Hepatocyte (in vitro differentiated cells): Measurements from ENCODE around the gene PPP1CA. TPM values are rescaled to one million over a fixed set of nuclear protein-coding genes. Genes with fewer than 3 reads are reported as not detected.
"Not testable (repeated sequence)": the region's sequence is repeated elsewhere in the genome, so short reads cannot be mapped to it uniquely, and the experiment has no call there.

Experiments used
- DNase-seq: peaks from one replicate; pipeline ENCODE4 v3.0.0-alpha.2; 2016; ENCODE audit warnings: low spot score
- H2AFZ ChIP-seq: fragments of 200-600 bp; sonication (generic); 2 replicates; pipeline ENCODE4 v1.6.0; 2016; ENCODE audit warnings: antibody characterized with exemption, mild to moderate bottlenecking
- H3K27ac ChIP-seq: fragments of 200-600 bp; sonication (generic); 2 replicates; pipeline ENCODE4 v1.5.1; 2016; ENCODE audit warnings: mild to moderate bottlenecking
- H3K27me3 ChIP-seq: fragments of 200-600 bp; sonication (generic); 2 replicates; pipeline ENCODE4 v1.6.1; 2016
- H3K36me3 ChIP-seq: fragments of 200-600 bp; sonication (generic); replicated peaks from 2 replicates; pipeline ENCODE4 v1.5.1; 2016; ENCODE audit warnings: low read depth; ENCODE audit not compliant: insufficient read depth
- H3K4me1 ChIP-seq: fragments of 200-600 bp; sonication (generic); 2 replicates; pipeline ENCODE4 v1.5.1; 2016; ENCODE audit warnings: mild to moderate bottlenecking, moderate library complexity; ENCODE audit not compliant: insufficient read depth
- H3K4me2 ChIP-seq: fragments of 200-600 bp; sonication (generic); 2 replicates; pipeline ENCODE4 v1.6.0; 2016
- H3K4me3 ChIP-seq: fragments of 200-600 bp; sonication (generic); 2 replicates; pipeline ENCODE4 v1.5.1; 2016; ENCODE audit warnings: mild to moderate bottlenecking
- H3K79me2 ChIP-seq: fragments of 200-600 bp; sonication (generic); 2 replicates; pipeline ENCODE4 v1.6.0; 2017; ENCODE audit warnings: mild to moderate bottlenecking
- H3K9me2 ChIP-seq: fragments of 200-600 bp; sonication (generic); replicated peaks from 2 replicates; pipeline ENCODE4 v1.6.0; 2017; ENCODE audit warnings: mild to moderate bottlenecking; ENCODE audit not compliant: insufficient read depth
- H3K9me3 ChIP-seq: fragments of 200-600 bp; sonication (generic); 2 replicates; pipeline ENCODE4 v1.5.1; 2016; ENCODE audit warnings: low read depth, mild to moderate bottlenecking
- H4K20me1 ChIP-seq: fragments of 200-600 bp; sonication (generic); 2 replicates; pipeline ENCODE4 v1.6.0; 2016; ENCODE audit warnings: mild to moderate bottlenecking; ENCODE audit not compliant: insufficient read depth, poor library complexity, severe bottlenecking
- CTCF ChIP-seq: fragments of 200-600 bp; sonication (generic); IDR thresholded peaks from 2 replicates; pipeline ENCODE4 v1.5.1; 2016; ENCODE audit warnings: antibody characterized with exemption, mild to moderate bottlenecking; ENCODE audit not compliant: poor library complexity
- EZH2 ChIP-seq: fragments of 200-600 bp; sonication (generic); IDR thresholded peaks from 2 replicates; pipeline ENCODE4 v1.6.1; 2016; ENCODE audit warnings: antibody characterized with exemption, mild to moderate bottlenecking, borderline replicate concordance
- EZH2phosphoT487 ChIP-seq: fragments of 200-600 bp; sonication (generic); IDR thresholded peaks from one replicate; pipeline ENCODE4 v1.6.1; 2018; ENCODE audit warnings: antibody characterized with exemption, mild to moderate bottlenecking, low read depth, moderate library complexity; ENCODE audit not compliant: unreplicated experiment, severe bottlenecking
- WGBS: methylation state at CpG from one replicate; pipeline ENCODE4 v1.1.6; 2016; ENCODE audit warnings: low lambda C conversion rate; ENCODE audit errors: missing lambda C conversion rate; 5-methylcytosine and 5-hydroxymethylcytosine counted together
- polyA plus RNA-seq: library from polyadenylated mRNA; unstranded; fragments of >200 nt; fragmentation: Nextera tagmentation; extraction: Ambion mirVana; gene quantifications from 2 replicates; pipeline ENCODE4 v1.2.1, GENCODE V29; 2016
- total RNA-seq: library from RNA; depleted of rRNA; stranded (reverse); fragments of >200 nt; gene quantifications from 2 replicates; pipeline ENCODE4 v1.2.3, GENCODE V29; 2014

PPP1CA gene
- total and polyA plus RNA-seq, 2 experiments from 2014 or later, result 146 to 242 TPM

- peaks cover 9% of the 10 kb centered on the region for H4K20me1 ChIP-seq
- no peak overlapping the region for H3K27ac ChIP-seq
- no peaks in the 10 kb centered on the region for H3K9me3 ChIP-seq
- H3K4me3 ChIP-seq, result no peak overlapping the region
- no peak overlapping the region for H3K4me2 ChIP-seq
- no peaks in the 10 kb centered on the region for H3K36me3 ChIP-seq
- peaks cover 17% of the 10 kb centered on the region for H3K79me2 ChIP-seq
- TF ChIP-seq EZH2 (no peak), EZH2phosphoT487 (no peak), CTCF (no peak)
- H3K27me3 ChIP-seq, result no peaks in the 10 kb centered on the region
- H2AFZ ChIP-seq, result no peak overlapping the region
- peaks cover 15% of the 10 kb centered on the region for H3K4me1 ChIP-seq
- 81% methylated on average over 12 of the region's 13 CpGs for WGBS
- H3K9me2 ChIP-seq, result no peaks in the 10 kb centered on the region
- no peak for DNase-seq
Measured at GRCh38 chr11:67404515-67405195, 3.0 kb upstream of the PPP1CA start.

- H3K4me1 ChIP-seq, result peaks cover 15% of the 10 kb centered on the region
Measured at GRCh38 chr11:67403085-67403484, 1.4 kb upstream of the PPP1CA start.

GRCh38 chr11:67402192-67402839 lies 658 bp upstream of the PPP1CA start:
- DNase-seq, H3K9me2 ChIP-seq, H3K9me3 ChIP-seq, H3K27me3 ChIP-seq, H3K36me3 ChIP-seq, H3K4me3 ChIP-seq: not testable (repeated sequence)
- H3K4me2 ChIP-seq, result peak overlapping the region; percentile 80
- H3K79me2 ChIP-seq, result peaks cover 23% of the 10 kb centered on the region
- H3K4me1 ChIP-seq, result peaks cover 15% of the 10 kb centered on the region
- 82% methylated on average over 19 of the region's 19 CpGs for WGBS
- peak overlapping the region; percentile 96 for H3K27ac ChIP-seq
- peak overlapping the region; percentile 84 for H2AFZ ChIP-seq
- peaks cover 11% of the 10 kb centered on the region for H4K20me1 ChIP-seq

More at GRCh38 chr11:67403085-67403484, 1.4 kb upstream of the PPP1CA start:
- WGBS, result 99% methylated on average over 9 of the region's 9 CpGs
- not testable (repeated sequence) for H2AFZ ChIP-seq, H3K4me3 ChIP-seq, H3K36me3 ChIP-seq, H3K9me2 ChIP-seq, H3K27ac ChIP-seq, H3K9me3 ChIP-seq, DNase-seq, H3K4me2 ChIP-seq, H3K27me3 ChIP-seq
- peaks cover 23% of the 10 kb centered on the region for H3K79me2 ChIP-seq
- H4K20me1 ChIP-seq, result peaks cover 11% of the 10 kb centered on the region

GRCh38 chr11:67400942-67401494 lies 640 bp downstream of the PPP1CA start:
- H3K4me1 ChIP-seq, result peaks cover 15% of the 10 kb centered on the region
- no peaks in the 10 kb centered on the region for H3K9me2 ChIP-seq
- H2AFZ ChIP-seq, result peak overlapping the region; percentile 50
- 11% methylated on average over 20 of the region's 27 CpGs for WGBS
- H3K4me3 ChIP-seq, result peak overlapping the region; percentile 98
- no peaks in the 10 kb centered on the region for H3K36me3 ChIP-seq
- peak overlapping the region; percentile 97 for H3K27ac ChIP-seq
- TF ChIP-seq EZH2, result no peak
- TF ChIP-seq CTCF, result no peak
- no peak for TF ChIP-seq EZH2phosphoT487
- peak overlapping the region; percentile 94 for H3K4me2 ChIP-seq
- H3K9me3 ChIP-seq, result no peaks in the 10 kb centered on the region
- peaks cover 23% of the 10 kb centered on the region for H3K79me2 ChIP-seq
- H3K27me3 ChIP-seq, result no peaks in the 10 kb centered on the region
- peaks cover 11% of the 10 kb centered on the region for H4K20me1 ChIP-seq
- DNase-seq, result no peak
